ENCODE results near the gene ATXN1.

The ATXN1 gene

DNA sequence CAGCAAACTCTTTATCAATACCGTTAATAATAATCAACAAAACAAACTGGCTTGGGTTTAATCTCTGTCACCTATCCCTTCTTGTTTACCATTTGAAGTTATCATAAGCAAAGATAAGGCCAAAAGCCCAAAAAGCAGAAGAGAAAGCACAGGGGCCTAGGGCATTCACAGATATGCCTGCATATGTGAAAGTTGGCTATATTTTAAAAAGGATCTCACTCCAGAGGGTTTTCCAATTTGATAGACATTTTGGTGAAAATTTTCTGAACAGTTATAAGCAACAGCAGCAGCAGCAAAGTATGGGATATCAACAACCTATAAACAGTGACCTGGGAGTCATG is 101.1 kb downstream of the ATXN1 start:
- Histone ChIP-seq H3K9me3 (ENCODE audit: control insufficient read depth, insufficient read depth, low read depth, low read length) (peaks cover 2% of the 10 kb centered on the region; the same call in 1 of the 2 replicates), H3K27ac (ENCODE audit: extremely low read depth, low read depth, low read length) (no peak overlapping the region), H3K4me3 (ENCODE audit: low read depth, low read length) (no peak overlapping the region), H3K36me3 (ENCODE audit: control insufficient read depth in 2 of 2, insufficient read depth in 1 of 2, low read length in 2 of 2) (peaks cover 3 to 12% of the 10 kb centered on the region in 2 experiments; a peak in 2 of 3 replicates), H3K4me1 (ENCODE audit: control insufficient read depth, insufficient read depth, low read length) (peaks cover 15% of the 10 kb centered on the region)
- no peak for TF ChIP-seq ZNF664 (tag by site-specific recombination; IDR thresholded peaks at IDR 0.05)
- no peak for TF ChIP-seq BCL11B (tag by site-specific recombination; IDR thresholded peaks at IDR 0.05; ENCODE audit: low read depth)
- no peak for TF ChIP-seq ZNF184 (tag by site-specific recombination; IDR thresholded peaks at IDR 0.05)
- no peak for TF ChIP-seq REPIN1 (tag by site-specific recombination; IDR thresholded peaks at IDR 0.05; ENCODE audit: low read depth)
- TF ChIP-seq ZSCAN30 (tag by site-specific recombination; IDR thresholded peaks at IDR 0.05), result no peak
- TF ChIP-seq KLF1 (tag by site-specific recombination; IDR thresholded peaks at IDR 0.05), result no peak
- no peak for TF ChIP-seq SCRT1 (tag by site-specific recombination; IDR thresholded peaks at IDR 0.05; ENCODE audit: borderline replicate concordance)
- no peak for TF ChIP-seq ZNF670 (tag by site-specific recombination; IDR thresholded peaks at IDR 0.05; ENCODE audit: low read depth)
- no peak for TF ChIP-seq ZSCAN5A (tag by site-specific recombination; IDR thresholded peaks at IDR 0.05)
- no peak for TF ChIP-seq ZBTB20 (tag by site-specific recombination; IDR thresholded peaks at IDR 0.05)
- TF ChIP-seq ZNF132 (tag by site-specific recombination; IDR thresholded peaks at IDR 0.05; ENCODE audit: borderline replicate concordance), result no peak
- ChIA-PET POLR2A (no interaction called here), CTCF (no interaction called here)

- CTCF ChIA-PET, result interaction anchor here (2.1 kb wide), 1 partner anchor 104 kb away, joined by 7 read pairs; no protein-coding TSS in a partner anchor
- H3K4me3 ChIP-seq (ENCODE audit: low read depth, low read length), result no peak overlapping the region
- H3K27ac ChIP-seq (ENCODE audit: extremely low read depth, low read depth, low read length), result no peak overlapping the region
- H3K36me3 ChIP-seq (ENCODE audit: control insufficient read depth in 2 of 2, insufficient read depth in 1 of 2, low read length in 2 of 2), result peaks cover 3 to 13% of the 10 kb centered on the region in 2 experiments
- peaks cover 2% of the 10 kb centered on the region; the same call in 1 of the 2 replicates for H3K9me3 ChIP-seq (ENCODE audit: control insufficient read depth, insufficient read depth, low read depth, low read length)
- peaks cover 15% of the 10 kb centered on the region for H3K4me1 ChIP-seq (ENCODE audit: control insufficient read depth, insufficient read depth, low read length)
- TF ChIP-seq ZNF416 (tag by site-specific recombination; IDR thresholded peaks at IDR 0.05), result no peak
- TF ChIP-seq ZSCAN18 (tag by site-specific recombination; IDR thresholded peaks at IDR 0.05), result no peak
- no peak for TF ChIP-seq ZNF555 (tag by site-specific recombination; conservative IDR thresholded peaks at IDR 0.05)
- TF ChIP-seq ZNF175 (tag by site-specific recombination; IDR thresholded peaks at IDR 0.05), result no peak
- no peak for TF ChIP-seq ZBTB17 (tag by site-specific recombination; IDR thresholded peaks at IDR 0.05)
- POLR2A ChIA-PET, result no interaction called here
These were observed 101.6 kb downstream of the ATXN1 start for GRCh38 chr6:16659466-16660156.

- ChIA-PET CTCF (interaction anchor here (0.8 to 2.1 kb wide), 4 partner anchors 30 to 105 kb away, joined by 3 to 7 read pairs (median 3); no protein-coding TSS in a partner anchor), POLR2A (no interaction called here)
- peaks cover 3 to 13% of the 10 kb centered on the region in 2 experiments for H3K36me3 ChIP-seq (ENCODE audit: control insufficient read depth in 2 of 2, insufficient read depth in 1 of 2, low read length in 2 of 2)
- H3K9me3 ChIP-seq (ENCODE audit: control insufficient read depth, insufficient read depth, low read depth, low read length), result peaks cover 2% of the 10 kb centered on the region; the same call in 1 of the 2 replicates
- H3K4me1 ChIP-seq (ENCODE audit: control insufficient read depth, insufficient read depth, low read length), result peaks cover 15% of the 10 kb centered on the region
- no peak overlapping the region for H3K27ac ChIP-seq (ENCODE audit: extremely low read depth, low read depth, low read length)
- H3K4me3 ChIP-seq (ENCODE audit: low read depth, low read length), result no peak overlapping the region
- TF ChIP-seq ZNF473 (tag by site-specific recombination; IDR thresholded peaks at IDR 0.05) (no peak), ZXDB (tag by site-specific recombination; IDR thresholded peaks at IDR 0.05) (no peak), MZF1 (tag by site-specific recombination; IDR thresholded peaks at IDR 0.05; ENCODE audit: borderline replicate concordance) (peak; percentile 50; the same call in 1 of the 2 replicates), ZNF639 (tag by site-specific recombination; IDR thresholded peaks at IDR 0.05) (peak; percentile 59; the same call in 1 of the 2 replicates), HIC1 (tag by site-specific recombination; IDR thresholded peaks at IDR 0.05) (peak; percentile 63), SP7 (tag by site-specific recombination; IDR thresholded peaks at IDR 0.05) (peak; percentile 84), ZNF202 (tag by site-specific recombination; IDR thresholded peaks at IDR 0.05; ENCODE audit: borderline replicate concordance) (no peak), KLF1 (tag by site-specific recombination; IDR thresholded peaks at IDR 0.05) (no peak), ZNF629 (tag by site-specific recombination; IDR thresholded peaks at IDR 0.05) (peak; percentile 86), ZEB2 (tag by site-specific recombination; IDR thresholded peaks at IDR 0.05) (peak; percentile 57; the same call in 1 of the 2 replicates)
These were observed 102.8 kb downstream of the ATXN1 start for GRCh38 chr6:16658348-16659034.
